SKM-1 (cell line): ENCODE results near the gene MCHR2.
"Not testable (repeated sequence)": the region's sequence is repeated elsewhere in the genome, so short reads cannot be mapped to it uniquely, and the experiment has no call there.

ENCODE experiments used
- DNase-seq: peaks from one replicate; lab custom pipeline; 2025; ENCODE audit not compliant: unreplicated experiment; lab: John Stamatoyannopoulos, UW

Gene MCHR2

GRCh38 chr6:99993533-99994251 lies at the start of gene MCHR2:
TSS of gene MCHR2 (minus strand) at chr6:99994223. CDS start at chr6:99956147, 38,076 bp downstream.
- no peak for DNase-seq

DNA sequence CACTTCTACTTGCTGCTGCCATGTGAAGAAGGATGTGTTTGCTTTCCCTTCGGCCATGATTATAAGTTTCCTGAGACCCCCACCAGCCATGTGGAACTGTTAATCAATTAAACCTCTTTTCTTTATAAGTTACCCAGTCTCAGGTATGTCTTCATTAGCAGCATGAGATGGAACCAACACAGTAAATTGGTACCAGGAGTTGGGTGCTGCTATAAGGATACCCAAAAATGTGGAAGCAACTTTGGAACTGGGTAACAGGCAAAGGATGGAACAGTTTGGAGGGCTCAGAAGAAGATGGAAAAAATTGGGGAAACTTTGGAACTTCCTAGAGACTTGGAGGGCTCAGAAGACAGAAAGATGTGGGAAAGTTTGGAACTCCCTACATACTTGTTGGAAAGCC lies 44.5 kb upstream of the MCHR2 start:
- DNase-seq, result not testable (repeated sequence)

DNA sequence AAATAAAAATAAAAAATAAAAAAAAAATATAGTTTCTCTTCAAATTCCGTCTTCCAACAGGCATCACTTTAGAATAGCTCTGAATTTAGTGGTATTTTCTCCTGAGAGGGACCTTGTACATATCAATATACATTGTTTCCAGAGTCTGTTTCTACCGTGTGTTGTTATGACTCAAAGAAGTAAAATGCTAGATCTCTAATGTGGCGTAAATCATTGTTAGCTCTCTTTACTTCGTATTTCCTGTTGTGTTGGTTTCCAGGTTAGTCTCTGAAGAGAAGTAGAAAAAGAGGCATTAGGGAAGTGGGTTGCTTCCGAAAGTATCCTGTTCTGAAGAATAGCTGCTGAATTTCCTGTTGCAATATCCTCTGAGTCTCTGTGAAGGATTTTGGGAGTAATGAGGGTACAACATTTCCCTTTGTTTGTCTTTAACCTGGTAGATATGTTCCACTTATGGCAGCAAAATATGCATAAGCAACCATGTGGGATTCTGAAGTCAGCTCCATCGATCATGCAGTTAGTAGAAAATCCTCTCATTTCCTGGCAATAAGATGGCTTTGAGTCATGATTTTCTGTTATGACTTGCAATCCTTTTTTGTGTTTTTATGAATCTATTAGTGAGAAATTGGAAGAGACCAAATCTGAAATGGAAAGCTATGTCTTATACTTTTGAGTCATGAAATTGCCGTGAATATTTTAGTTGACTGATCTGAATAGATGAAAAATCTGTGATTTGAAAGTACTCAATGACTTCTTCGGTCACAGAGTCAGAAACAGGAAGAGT lies 42.0 kb upstream of the MCHR2 start:
- DNase-seq, result no peak

DNA sequence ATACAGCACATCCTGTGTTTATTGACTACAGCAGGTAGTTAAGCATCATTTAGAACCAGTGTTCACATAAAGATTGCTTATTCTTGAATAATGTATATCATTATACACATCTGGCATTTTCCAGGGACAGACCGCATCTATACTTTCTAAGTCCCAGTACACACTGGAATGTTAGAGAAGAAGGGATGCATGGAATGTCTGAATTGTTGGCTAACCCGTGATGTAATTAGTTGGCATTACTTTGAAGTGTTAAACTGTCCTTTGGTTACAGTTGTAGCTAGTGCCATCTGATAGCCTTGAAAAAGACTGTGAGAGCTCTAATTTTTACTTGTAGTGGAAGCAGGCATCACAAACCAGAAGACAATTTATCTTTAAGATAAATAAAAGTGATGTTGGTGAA lies 29.8 kb upstream of the MCHR2 start:
- no peak for DNase-seq

- DNase-seq, result no peak
Measured at GRCh38 chr6:100022847-100023246, 28.8 kb upstream of the MCHR2 start.

GRCh38 chr6:100008857-100009256 lies 14.8 kb upstream of the MCHR2 start:
- no peak for DNase-seq

DNA sequence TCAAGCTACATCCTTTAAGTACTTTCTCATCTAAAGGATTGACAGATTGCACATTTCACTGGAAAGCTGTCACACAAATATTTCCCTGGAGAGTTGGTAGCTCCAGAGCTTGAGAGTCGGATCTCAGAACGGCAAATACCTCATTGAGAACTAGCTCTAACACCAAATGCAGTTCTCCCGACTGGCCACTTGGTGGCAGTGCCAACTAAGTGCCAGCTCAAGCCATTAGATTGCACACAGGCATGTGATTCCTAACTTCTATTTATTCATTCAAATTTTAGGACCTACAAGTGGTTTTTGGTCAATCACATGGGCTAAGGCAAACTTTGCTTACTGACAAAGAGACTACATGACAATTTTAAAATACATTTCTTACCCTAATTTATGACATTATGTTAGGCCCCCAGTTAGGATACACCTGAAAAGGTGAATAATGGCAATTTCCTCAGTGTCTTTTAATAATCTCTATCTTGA lies 7.9 kb upstream of the MCHR2 start:
- peak; percentile 26 for DNase-seq

DNA sequence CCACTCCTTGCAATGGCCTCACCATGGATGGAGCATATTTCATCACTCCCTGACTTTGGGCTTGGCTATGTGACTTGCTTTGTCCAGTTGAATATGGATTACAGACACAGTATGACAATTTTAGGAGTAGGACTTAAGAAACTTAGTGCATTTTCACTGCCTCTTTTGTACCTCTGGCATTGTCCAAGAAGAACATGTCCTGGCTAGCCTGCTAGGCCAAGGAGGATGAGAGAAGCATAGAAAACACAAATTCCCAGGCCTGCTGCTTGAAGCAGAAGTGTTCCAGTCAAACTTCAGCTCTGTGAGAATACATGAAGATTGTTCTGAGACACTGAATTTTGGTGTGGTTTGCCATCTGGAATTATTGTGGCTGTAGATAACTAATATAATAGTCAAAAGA lies 3.1 kb upstream of the MCHR2 start:
- DNase-seq, result no peak

DNA sequence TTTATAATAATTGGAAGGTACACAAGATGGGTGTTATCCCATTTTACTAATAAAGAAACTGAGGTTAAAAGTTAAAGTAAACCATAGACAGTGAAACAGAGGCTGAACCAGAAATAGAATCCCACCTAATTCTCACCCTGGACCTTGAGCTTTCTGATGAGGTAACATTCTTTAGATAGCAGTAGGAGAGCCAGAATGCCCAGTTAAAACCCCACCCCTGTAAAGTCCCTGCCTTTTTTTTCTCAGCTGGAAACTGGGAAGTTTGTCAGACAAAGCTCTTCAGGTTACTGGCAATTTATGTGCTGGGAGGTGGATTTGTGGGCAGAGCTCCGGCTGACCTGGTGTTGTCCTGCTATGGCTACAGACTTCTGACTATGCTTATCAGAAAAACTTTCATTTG lies 1.9 kb upstream of the MCHR2 start:
- no peak for DNase-seq

DNA sequence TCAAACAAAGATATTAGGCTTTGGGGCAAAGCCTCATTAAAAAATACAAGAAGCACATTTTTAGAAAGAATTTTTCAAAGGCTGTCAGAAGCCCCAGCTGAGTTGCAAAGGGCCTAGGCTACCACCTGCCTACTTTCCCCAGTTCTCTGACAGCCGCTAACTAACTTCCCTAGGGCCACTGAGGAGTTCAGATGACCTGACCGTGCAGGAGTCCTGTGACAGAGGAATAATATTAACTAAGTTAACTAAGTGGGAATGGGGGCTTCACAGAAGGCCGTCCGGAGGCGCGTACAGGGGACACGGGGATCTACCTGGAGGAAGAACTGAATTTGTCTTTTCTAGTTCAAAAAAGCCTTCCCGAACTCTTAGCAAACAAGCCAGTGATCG lies 884 bp downstream of the MCHR2 start:
- DNase-seq, result no peak

DNA sequence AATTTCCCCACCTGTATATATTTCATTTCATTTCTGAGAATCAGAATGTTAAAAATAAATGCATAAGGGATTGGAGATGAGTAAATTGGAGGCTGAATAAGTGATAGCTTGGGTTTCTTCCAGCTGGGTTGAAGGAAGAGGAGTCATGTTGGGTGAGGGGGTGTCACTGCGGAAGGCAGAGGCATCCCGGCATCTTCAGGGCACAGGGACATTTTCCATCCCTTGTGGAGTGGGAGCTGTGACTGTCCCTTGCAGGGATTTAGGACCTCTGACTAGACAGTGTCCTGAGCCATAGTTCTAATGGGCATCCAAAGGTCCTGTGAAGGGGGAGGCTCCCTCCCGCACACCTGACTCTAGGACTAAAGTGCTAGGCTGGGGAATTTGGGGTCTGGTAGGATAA lies 2.1 kb downstream of the MCHR2 start:
- DNase-seq, result no peak

- DNase-seq, result no peak
Measured at GRCh38 chr6:99980741-99981140, 13.3 kb downstream of the MCHR2 start.

DNA sequence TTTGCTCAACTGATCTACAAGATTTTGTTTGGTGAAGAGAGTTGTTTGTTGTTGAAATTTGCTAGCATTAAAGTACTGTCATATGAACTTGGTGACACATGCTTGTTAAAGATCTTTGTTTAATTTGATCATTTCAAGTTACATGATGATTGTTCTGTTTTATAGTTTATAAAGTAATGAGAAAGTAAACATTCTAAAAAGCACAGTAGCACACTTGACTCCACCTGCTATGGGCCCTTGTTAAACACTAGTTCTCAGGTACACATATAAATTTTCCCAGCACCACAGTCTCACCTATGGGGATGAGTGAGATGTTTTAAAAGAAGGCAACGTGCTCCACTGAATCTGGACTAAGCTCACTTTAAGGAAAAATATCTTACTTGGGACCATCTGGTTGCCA lies 14.1 kb downstream of the MCHR2 start:
- DNase-seq, result no peak

GRCh38 chr6:99967052-99967451 lies 27.0 kb downstream of the MCHR2 start:
- no peak for DNase-seq

- no peak for DNase-seq
Measured at GRCh38 chr6:99960027-99960426, 34.0 kb downstream of the MCHR2 start.

GRCh38 chr6:99951016-99951805 lies 42.8 kb downstream of the MCHR2 start:
- DNase-seq, result no peak

- DNase-seq, result no peak
Measured at GRCh38 chr6:99946005-99946404, 48.0 kb downstream of the MCHR2 start.

DNA sequence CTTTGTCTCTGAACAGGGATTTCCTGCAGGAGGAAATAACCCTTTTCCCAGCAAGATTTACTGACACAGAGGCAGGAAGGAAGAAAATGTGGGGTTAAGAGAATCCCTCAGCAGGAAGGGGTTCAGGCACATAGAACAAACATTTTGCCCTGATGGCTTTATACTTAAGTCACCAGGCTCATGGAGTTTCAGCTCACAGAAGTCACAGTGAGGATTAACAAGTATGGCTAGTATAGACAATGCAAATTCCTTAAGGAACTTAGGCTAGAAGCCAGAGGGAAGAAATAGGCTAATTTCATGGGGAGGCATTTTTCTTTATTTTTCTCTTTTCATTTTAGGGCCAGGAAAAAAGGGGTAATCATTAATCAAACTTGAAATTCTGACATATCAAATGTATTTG lies 50.2 kb downstream of the MCHR2 start:
- DNase-seq, result no peak

- no peak for DNase-seq
Measured at GRCh38 chr6:99940582-99940981, 53.4 kb downstream of the MCHR2 start.

GRCh38 chr6:99933129-99933528 lies 60.9 kb downstream of the MCHR2 start:
- no peak for DNase-seq

GRCh38 chr6:99912657-99913056 lies 81.4 kb downstream of the MCHR2 start:
- no peak for DNase-seq
